UCSD-AML1 (cell line): ENCODE measurements around the gene RELL2.

Experiments
- DNase-seq: peaks from one replicate; lab custom pipeline; 2025; ENCODE audit not compliant: unreplicated experiment; lab: John Stamatoyannopoulos, UW

The RELL2 gene

DNA sequence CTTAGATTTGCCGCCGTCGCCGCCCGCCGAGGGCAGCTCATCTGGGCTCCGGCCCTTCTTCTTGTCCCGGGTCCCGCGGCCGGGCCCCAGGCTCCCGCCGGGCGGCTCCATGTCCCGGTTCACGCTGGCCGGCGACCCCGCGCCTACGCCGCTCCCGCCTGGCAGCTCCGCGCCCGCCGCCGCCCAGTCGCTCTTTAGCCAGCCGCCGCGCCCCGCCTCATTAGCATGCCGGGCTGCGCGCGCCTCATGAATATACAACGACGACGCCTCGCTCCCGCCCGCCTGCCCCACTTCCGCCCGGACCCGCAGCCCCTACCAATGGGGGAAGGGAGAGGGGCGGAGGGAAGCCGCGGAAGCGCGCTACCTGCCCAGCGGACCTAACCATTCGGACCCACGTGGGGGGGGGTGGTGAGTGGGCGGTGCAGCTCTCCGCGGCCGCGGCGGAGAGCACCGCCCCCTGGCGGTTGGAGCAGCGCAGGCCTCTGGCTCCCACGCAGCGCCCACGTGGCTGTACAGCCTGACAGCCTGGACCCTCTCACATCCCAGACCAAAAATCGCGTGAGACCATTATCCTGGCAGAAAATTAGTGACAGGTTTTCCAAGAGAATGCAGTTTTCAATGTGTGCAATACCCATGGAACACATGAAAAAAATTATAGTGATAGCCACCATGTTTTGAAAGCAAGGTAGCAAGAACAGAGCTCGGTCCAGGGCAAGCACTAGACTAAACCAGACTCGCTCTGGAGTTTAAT is 17.8 kb upstream of the RELL2 start, which contains the start of gene DIAPH1:
DIAPH1 (minus strand) TSS at position 197 of the 751 bp plus-strand sequence; CDS start at position 111, 86 bp downstream.
- peak; percentile 98 for DNase-seq

DNA sequence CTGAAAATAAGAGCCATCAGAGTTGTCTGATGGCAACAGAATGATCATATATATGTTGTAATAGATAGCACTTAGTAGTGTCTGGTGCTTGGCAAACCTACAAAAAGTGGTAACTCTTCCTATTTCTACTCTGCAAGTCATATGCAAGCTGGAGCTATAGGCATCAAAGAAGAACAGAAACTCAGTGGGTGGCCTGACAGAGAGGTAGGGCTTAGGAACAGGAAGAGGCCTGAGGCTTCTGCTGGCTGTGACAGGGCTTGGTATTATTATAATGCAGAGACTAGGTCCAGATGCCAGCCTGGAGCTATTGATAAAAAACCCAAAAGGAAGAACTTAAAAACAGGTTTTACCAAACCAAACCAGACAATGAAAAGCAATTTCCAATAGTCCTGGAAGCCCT is 13.6 kb upstream of the RELL2 start:
- no peak for DNase-seq

- no peak for DNase-seq
These were observed 13.2 kb upstream of the RELL2 start for GRCh38 chr5:141623611-141624010.

DNA sequence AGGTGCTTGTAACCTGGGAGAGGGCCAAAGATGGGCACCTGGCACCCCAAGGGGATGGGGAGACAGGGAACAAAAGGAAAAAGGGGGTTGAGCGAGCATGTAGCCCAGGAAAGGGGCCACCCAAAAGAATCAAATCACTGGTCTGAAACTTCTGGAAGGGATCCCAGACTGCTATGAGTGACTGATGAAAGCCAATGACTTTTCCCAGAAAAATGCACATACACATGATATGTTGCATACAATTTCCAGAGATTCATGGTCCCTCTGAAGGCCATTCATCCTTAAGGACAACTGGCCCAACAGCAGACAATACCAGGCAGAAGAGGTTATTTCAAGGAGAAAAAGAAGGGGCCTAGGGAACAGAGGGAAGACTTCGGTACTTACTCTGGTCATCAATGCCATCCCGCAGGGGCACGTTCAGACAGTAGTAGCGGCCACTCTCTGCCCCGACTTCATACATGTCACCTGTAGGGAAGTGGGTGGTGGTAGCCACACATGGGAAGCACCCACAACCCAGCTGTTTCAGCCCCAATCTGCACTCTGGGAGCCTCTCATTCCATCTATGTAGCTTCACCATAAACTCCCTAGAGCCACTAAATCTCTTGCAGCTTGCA is 8.5 kb upstream of the RELL2 start:
- DNase-seq, result no peak

DNA sequence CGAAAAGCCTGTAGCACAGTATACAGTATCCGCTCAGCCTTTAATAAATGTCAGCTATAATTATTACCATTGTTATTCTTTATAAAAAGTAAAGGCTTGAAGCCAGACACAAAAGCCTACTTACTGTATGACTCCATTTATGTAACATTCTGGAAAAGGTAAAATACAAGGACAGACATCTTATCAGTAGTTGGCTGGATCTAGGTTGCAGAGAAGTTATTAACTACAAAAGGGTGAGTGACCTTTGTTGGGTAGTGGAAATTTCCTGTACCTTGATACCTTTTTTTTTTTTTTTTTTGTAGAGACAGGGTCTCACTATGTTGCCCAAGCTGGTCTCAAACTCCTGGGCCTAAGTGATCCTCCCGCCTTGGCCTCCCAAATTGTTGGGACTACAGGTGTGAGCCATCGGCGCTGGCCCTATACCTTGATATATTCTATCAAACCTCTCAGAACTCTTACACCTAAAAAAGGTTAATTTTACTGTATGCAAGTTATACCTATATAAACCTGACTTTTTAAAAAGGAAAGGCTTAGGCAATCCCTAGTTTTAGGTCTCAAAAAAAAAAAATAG is 6.1 kb upstream of the RELL2 start:
- DNase-seq, result no peak

GRCh38 chr5:141632650-141633049 is 4.1 kb upstream of the RELL2 start:
- no peak for DNase-seq

GRCh38 chr5:141633871-141634561 is 2.8 kb upstream of the RELL2 start:
- DNase-seq, result no peak

DNA sequence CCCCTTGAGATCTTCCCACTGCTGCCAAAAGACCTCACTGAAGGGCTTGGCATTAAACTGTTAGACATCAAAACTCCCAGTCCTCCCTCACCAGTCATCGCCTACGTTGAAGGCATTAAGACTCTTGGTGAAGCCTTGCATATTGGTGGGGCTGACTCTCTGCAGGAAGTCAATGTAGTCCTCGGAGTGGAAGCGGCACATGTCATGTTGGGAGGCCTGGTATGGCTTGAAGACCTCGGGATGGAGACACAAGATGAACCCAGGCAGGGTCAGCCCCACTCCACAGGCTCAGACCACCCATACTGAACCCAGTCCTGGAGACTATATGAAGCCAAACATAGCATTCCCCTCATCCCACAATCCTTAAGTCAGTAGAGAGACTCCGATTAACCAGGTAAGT is 2.1 kb upstream of the RELL2 start:
- DNase-seq, result no peak

DNA sequence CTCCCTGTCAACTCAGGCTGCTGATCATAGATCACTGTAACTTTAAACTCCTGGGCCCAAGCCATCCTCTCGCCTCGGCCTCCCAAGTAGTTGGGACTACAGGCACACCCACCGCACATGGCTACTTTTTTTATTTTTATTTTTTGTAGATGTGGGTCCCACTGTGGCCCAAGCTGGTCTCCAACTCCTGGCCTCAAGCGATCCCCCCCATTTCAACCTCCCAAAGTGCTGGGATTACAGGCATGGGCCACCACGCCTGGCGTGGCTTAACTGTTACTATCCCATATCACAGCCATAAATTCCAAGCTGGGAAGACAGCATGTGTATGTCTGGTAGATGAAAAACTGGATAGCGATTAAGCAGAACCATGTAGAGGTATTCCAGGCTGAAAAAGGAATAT is 1.2 kb upstream of the RELL2 start:
- no peak for DNase-seq

DNA sequence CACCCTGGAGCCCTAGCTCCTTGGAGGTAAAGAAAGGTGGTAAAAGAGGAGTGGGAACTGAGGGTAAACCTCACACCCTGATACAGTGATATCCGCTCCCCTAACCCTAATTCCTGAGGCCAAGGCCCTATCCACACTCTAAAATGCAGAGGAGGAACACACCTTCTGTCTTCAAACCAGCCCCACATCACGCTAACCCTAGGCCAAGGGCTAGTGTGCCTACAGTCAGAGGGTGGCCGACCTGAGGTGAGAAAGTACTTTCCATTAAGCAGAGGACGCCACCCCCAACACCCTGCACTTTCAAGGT is 738 bp upstream of the RELL2 start:
- DNase-seq, result no peak

DNA sequence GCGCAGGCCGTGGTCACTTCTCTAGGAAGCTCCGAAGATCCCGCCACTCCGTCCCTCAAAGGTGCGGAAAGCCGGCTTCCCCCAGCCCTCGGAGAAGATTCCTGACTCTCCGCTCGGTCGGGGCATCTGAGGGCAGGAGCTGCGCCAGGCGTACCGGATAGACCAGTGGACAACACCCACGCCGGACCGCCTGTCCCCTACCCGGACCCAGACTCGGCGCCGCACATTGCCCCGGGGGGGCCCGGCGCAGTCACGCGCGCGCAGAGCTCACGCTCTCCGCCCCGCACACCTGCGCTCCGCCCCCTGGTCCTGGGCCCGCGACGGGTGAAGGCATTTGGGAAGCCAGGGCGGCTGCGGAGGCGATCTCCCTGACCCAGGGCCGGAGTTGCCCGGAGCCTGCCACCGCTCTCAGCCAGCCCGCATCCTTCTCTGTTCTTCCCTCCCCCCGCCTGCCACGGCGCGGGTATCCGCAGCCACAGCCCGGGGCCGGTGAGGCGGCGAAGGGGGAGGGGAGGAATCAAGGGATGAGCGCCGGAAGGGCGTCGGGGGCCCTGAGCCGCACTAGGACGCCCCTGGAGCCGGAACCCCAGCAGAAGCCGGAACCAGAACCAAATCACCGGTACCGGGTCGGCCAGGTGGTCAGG is 448 bp downstream of the RELL2 start:
- peak; percentile 45 for DNase-seq

GRCh38 chr5:141637767-141638419 is 1.1 kb downstream of the RELL2 start:
- peak; percentile 82 for DNase-seq

DNA sequence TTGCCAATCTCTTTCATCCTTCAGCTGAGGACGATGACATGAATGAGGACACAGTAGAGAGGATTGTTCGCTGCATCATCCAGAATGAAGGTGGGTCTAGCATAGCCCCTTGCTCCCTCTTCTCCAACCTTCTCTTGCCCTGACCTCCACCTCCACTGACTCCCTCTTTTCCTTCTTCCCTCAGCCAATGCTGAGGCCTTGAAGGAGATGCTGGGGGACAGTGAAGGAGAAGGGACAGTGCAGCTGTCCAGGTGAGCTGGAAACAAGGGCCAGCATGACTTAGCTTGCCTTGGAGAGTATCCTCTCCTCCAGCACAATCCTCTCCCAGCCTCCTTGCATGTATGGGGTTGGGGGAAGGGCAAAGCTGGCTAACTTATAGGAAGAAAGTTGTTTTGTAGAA is 2.0 kb downstream of the RELL2 start:
- no peak for DNase-seq

DNA sequence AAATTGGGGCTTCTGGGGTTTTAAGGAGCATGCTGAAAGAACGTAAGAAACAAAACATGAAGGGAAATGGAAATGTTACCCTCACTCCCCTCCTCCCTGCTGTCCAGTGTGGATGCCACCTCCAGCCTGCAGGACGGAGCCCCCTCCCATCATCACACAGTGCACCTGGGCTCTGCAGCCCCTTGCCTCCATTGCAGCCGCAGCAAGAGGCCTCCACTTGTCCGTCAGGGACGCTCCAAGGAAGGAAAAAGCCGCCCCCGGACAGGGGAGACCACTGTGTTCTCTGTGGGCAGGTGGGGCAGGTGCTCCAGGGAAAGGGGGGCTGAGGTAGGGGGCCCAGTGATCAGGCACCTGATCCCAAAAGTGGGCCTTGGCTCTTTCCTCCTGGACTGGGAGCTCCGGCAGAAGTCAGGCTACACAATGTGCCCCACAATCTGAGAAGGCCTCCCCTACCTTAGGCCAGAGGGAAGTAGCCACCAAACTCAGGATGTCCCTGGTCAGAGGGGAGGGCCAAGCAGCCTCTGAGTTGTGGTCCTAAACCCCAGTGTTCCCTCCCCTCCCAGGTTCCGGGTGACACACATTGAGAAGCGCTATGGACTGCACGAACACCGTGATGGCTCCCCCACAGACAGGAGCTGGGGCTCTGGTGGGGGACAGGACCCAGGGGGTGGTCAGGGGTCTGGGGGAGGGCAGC is 2.7 kb downstream of the RELL2 start:
- DNase-seq, result no peak

GRCh38 chr5:141640051-141640415 is 3.2 kb downstream of the RELL2 start:
- no peak for DNase-seq

- no peak for DNase-seq
These were observed 3.9 kb downstream of the RELL2 start for GRCh38 chr5:141640698-141641097.

- no peak for DNase-seq
These were observed 5.0 kb downstream of the RELL2 start for GRCh38 chr5:141641634-141642267.

- no peak for DNase-seq
These were observed 9.2 kb downstream of the RELL2 start for GRCh38 chr5:141646026-141646425.

DNA sequence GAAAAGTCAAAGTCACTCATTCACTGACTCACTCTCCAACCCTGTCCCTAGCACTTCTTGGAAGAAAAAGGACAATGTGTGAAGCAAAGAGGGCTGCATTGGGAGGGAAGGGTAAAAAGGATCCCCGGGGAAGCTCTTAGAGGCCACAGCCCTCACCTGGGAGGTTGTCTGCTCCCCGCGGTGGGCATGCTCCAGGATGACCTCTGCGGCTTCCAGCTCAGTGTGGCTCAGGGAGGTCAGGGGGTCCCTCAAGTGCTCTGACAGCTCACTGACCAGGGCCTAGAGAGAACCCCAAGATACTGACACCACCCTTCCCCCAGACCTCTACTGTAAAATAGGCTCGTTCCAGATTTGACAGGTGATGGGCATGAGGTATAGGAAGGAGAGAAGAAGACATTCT is 10.4 kb downstream of the RELL2 start:
- DNase-seq, result no peak

- no peak for DNase-seq
These were observed 11.1 kb downstream of the RELL2 start for GRCh38 chr5:141647851-141648250.
